Measurements from ENCODE around the gene KPNA1.
A peak's percentile ranks its signal among the peaks of the same experiment; 100 is the strongest.

KPNA1 gene

GRCh38 chr3:122397201-122397600 is 117.5 kb downstream of the KPNA1 start:
- no peak overlapping the region for H3K9ac ChIP-seq (ENCODE audit: low read length)
- no peaks in the 10 kb centered on the region; the same call in 1 of the 2 replicates for H3K36me3 ChIP-seq (ENCODE audit: control insufficient read depth, insufficient read depth, low read length)
- no peaks in the 10 kb centered on the region for H3K9me3 ChIP-seq (ENCODE audit: control insufficient read depth, insufficient read depth, low read depth, low read length)
- no peak overlapping the region for H3K27ac ChIP-seq (ENCODE audit: low read depth, low read length)
- H3K4me3 ChIP-seq (ENCODE audit: low read depth, low read length), result no peak overlapping the region
- no peaks in the 10 kb centered on the region for H3K27me3 ChIP-seq (ENCODE audit: control insufficient read depth, insufficient read depth, low read length)
- H3K4me1 ChIP-seq (ENCODE audit: control insufficient read depth, insufficient read depth, low read length), result peaks cover 9% of the 10 kb centered on the region; the same call in 1 of the 2 replicates

DNA sequence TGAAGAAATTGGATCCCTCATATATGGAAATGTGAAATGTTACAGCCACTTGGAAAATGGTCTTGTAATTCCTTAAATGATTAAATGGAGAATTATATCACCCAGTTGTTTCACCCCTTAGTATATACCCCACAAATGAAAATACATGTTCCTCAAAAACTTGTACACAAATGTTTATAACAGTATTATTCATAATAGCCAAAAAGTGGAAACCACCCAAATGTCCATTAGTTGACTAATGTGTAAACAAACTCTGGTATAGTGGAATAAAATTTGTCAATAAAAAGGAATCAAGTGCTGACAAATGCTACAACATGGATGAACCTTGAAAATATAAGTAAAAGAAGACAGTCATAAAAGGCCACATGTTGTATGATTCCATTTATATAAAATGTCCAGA is 118.2 kb downstream of the KPNA1 start:
- Histone ChIP-seq H3K27me3 (ENCODE audit: control insufficient read depth, insufficient read depth, low read length) (no peaks in the 10 kb centered on the region), H3K9me3 (ENCODE audit: control insufficient read depth, insufficient read depth, low read depth, low read length) (no peaks in the 10 kb centered on the region), H3K27ac (ENCODE audit: low read depth, low read length) (no peak overlapping the region), H3K36me3 (ENCODE audit: control insufficient read depth, insufficient read depth, low read length) (no peaks in the 10 kb centered on the region), H3K9ac (ENCODE audit: low read length) (no peak overlapping the region), H3K4me3 (ENCODE audit: low read depth, low read length) (no peak overlapping the region), H3K4me1 (ENCODE audit: control insufficient read depth, insufficient read depth, low read length) (peaks cover 9% of the 10 kb centered on the region; the same call in 1 of the 2 replicates)

GRCh38 chr3:122395582-122395981 is 119.2 kb downstream of the KPNA1 start:
- Histone ChIP-seq H3K9ac (ENCODE audit: low read length) (no peak overlapping the region), H3K27me3 (ENCODE audit: control insufficient read depth, insufficient read depth, low read length) (no peaks in the 10 kb centered on the region), H3K4me3 (ENCODE audit: low read depth, low read length) (no peak overlapping the region), H3K36me3 (ENCODE audit: control insufficient read depth, insufficient read depth, low read length) (no peaks in the 10 kb centered on the region), H3K9me3 (ENCODE audit: control insufficient read depth, insufficient read depth, low read depth, low read length) (no peaks in the 10 kb centered on the region), H3K4me1 (ENCODE audit: control insufficient read depth, insufficient read depth, low read length) (peaks cover 9% of the 10 kb centered on the region; the same call in 1 of the 2 replicates), H3K27ac (ENCODE audit: low read depth, low read length) (no peak overlapping the region)

- Histone ChIP-seq H3K36me3 (ENCODE audit: control insufficient read depth, insufficient read depth, low read length) (no peaks in the 10 kb centered on the region), H3K27ac (ENCODE audit: low read depth, low read length) (0 out of 2 replicates have a peak overlapping the region, but pooled peaks have one; percentile 12), H3K4me1 (ENCODE audit: control insufficient read depth, insufficient read depth, low read length) (peaks cover 9% of the 10 kb centered on the region; the same call in 1 of the 2 replicates), H3K9me3 (ENCODE audit: control insufficient read depth, insufficient read depth, low read depth, low read length) (no peaks in the 10 kb centered on the region), H3K4me3 (ENCODE audit: low read depth, low read length) (no peak overlapping the region), H3K9ac (ENCODE audit: low read length) (peak overlapping the region; percentile 22), H3K27me3 (ENCODE audit: control insufficient read depth, insufficient read depth, low read length) (no peaks in the 10 kb centered on the region)
These were observed 120.6 kb downstream of the KPNA1 start for GRCh38 chr3:122394173-122394572.

GRCh38 chr3:122392868-122393844 is 121.6 kb downstream of the KPNA1 start:
- Histone ChIP-seq H3K9ac (ENCODE audit: low read length) (no peak overlapping the region), H3K9me3 (ENCODE audit: control insufficient read depth, insufficient read depth, low read depth, low read length) (no peaks in the 10 kb centered on the region), H3K27me3 (ENCODE audit: control insufficient read depth, insufficient read depth, low read length) (no peaks in the 10 kb centered on the region), H3K4me1 (ENCODE audit: control insufficient read depth, insufficient read depth, low read length) (peaks cover 9% of the 10 kb centered on the region; the same call in 1 of the 2 replicates), H3K27ac (ENCODE audit: low read depth, low read length) (no peak overlapping the region), H3K36me3 (ENCODE audit: control insufficient read depth, insufficient read depth, low read length) (no peaks in the 10 kb centered on the region; the same call in 1 of the 2 replicates), H3K4me3 (ENCODE audit: low read depth, low read length) (no peak overlapping the region)

GRCh38 chr3:122391681-122392446 is 122.9 kb downstream of the KPNA1 start:
- Histone ChIP-seq H3K27ac (ENCODE audit: low read depth, low read length) (no peak overlapping the region), H3K36me3 (ENCODE audit: control insufficient read depth, insufficient read depth, low read length) (no peaks in the 10 kb centered on the region; the same call in 1 of the 2 replicates), H3K9ac (ENCODE audit: low read length) (no peak overlapping the region), H3K4me3 (ENCODE audit: low read depth, low read length) (no peak overlapping the region), H3K9me3 (ENCODE audit: control insufficient read depth, insufficient read depth, low read depth, low read length) (no peaks in the 10 kb centered on the region), H3K27me3 (ENCODE audit: control insufficient read depth, insufficient read depth, low read length) (no peaks in the 10 kb centered on the region), H3K4me1 (ENCODE audit: control insufficient read depth, insufficient read depth, low read length) (peaks cover 9% of the 10 kb centered on the region; the same call in 1 of the 2 replicates)

- Histone ChIP-seq H3K27me3 (ENCODE audit: control insufficient read depth, insufficient read depth, low read length) (no peaks in the 10 kb centered on the region), H3K36me3 (ENCODE audit: control insufficient read depth, insufficient read depth, low read length) (no peaks in the 10 kb centered on the region; the same call in 1 of the 2 replicates), H3K4me1 (ENCODE audit: control insufficient read depth, insufficient read depth, low read length) (peaks cover 9% of the 10 kb centered on the region; the same call in 1 of the 2 replicates), H3K4me3 (ENCODE audit: low read depth, low read length) (no peak overlapping the region), H3K27ac (ENCODE audit: low read depth, low read length) (no peak overlapping the region), H3K9ac (ENCODE audit: low read length) (no peak overlapping the region), H3K9me3 (ENCODE audit: control insufficient read depth, insufficient read depth, low read depth, low read length) (no peaks in the 10 kb centered on the region)
These were observed 124.1 kb downstream of the KPNA1 start for GRCh38 chr3:122390665-122391064.

DNA sequence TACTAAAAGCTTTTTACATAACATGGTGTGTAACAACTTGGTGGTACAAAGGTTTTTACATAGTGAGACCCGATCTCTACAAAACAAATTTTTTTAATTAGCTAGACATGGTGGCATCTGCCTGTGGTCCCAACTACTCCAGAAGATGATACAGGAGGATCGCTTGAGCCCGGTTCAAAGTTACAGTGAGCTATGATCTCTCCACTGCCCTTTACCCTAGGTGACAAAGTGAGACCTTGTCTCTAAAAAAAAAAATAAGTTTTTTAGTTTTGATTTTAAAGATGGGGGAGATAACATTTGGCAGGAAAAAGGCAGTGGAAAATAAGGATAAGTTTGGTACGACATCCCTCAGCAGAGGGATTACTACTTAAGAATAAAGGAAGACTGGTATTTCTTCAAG is 124.8 kb downstream of the KPNA1 start:
- Histone ChIP-seq H3K4me3 (ENCODE audit: low read depth, low read length) (no peak overlapping the region), H3K4me1 (ENCODE audit: control insufficient read depth, insufficient read depth, low read length) (peaks cover 9% of the 10 kb centered on the region; the same call in 1 of the 2 replicates)

GRCh38 chr3:122389197-122389596 is 125.5 kb downstream of the KPNA1 start:
- Histone ChIP-seq H3K27ac (ENCODE audit: low read depth, low read length) (no peak overlapping the region), H3K4me1 (ENCODE audit: control insufficient read depth, insufficient read depth, low read length) (peaks cover 11% of the 10 kb centered on the region; the same call in 1 of the 2 replicates), H3K9me3 (ENCODE audit: control insufficient read depth, insufficient read depth, low read depth, low read length) (no peaks in the 10 kb centered on the region), H3K27me3 (ENCODE audit: control insufficient read depth, insufficient read depth, low read length) (no peaks in the 10 kb centered on the region), H3K36me3 (ENCODE audit: control insufficient read depth, insufficient read depth, low read length) (no peaks in the 10 kb centered on the region; the same call in 1 of the 2 replicates), H3K9ac (ENCODE audit: low read length) (no peak overlapping the region), H3K4me3 (ENCODE audit: low read depth, low read length) (no peak overlapping the region)

More for the DNA sequence above, 124.8 kb downstream of the KPNA1 start:
- no peak overlapping the region for H3K9ac ChIP-seq (ENCODE audit: low read length)
- H3K27me3 ChIP-seq (ENCODE audit: control insufficient read depth, insufficient read depth, low read length), result no peaks in the 10 kb centered on the region
- H3K36me3 ChIP-seq (ENCODE audit: control insufficient read depth, insufficient read depth, low read length), result no peaks in the 10 kb centered on the region; the same call in 1 of the 2 replicates
- H3K27ac ChIP-seq (ENCODE audit: low read depth, low read length), result no peak overlapping the region
- no peaks in the 10 kb centered on the region for H3K9me3 ChIP-seq (ENCODE audit: control insufficient read depth, insufficient read depth, low read depth, low read length)

DNA sequence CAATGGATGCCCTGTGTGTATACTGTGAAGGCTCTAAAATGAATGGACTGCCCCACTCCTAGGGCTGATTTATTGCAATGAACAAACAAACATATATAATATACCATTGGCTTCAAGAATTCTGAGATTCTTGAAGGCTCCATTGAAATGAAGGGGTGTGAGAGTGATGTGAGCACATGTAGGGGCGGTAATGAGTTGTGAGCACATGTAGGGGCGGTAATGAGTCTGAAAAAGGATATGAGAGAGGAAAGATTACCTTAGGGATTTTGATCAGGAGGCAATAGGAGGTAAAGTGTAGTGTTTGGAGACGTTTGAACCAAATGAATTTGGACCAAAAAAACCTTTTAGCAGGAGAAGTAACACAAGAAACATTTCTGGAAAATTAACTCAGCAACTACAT is 127.0 kb downstream of the KPNA1 start:
- Histone ChIP-seq H3K9me3 (ENCODE audit: control insufficient read depth, insufficient read depth, low read depth, low read length) (no peaks in the 10 kb centered on the region), H3K27ac (ENCODE audit: low read depth, low read length) (no peak overlapping the region), H3K36me3 (ENCODE audit: control insufficient read depth, insufficient read depth, low read length) (no peaks in the 10 kb centered on the region; the same call in 1 of the 2 replicates), H3K4me1 (ENCODE audit: control insufficient read depth, insufficient read depth, low read length) (peaks cover 9% of the 10 kb centered on the region; the same call in 1 of the 2 replicates), H3K4me3 (ENCODE audit: low read depth, low read length) (no peak overlapping the region), H3K9ac (ENCODE audit: low read length) (no peak overlapping the region), H3K27me3 (ENCODE audit: control insufficient read depth, insufficient read depth, low read length) (no peaks in the 10 kb centered on the region)

All from HUES6 (cell line).